ENCODE measurements around the gene BACE1. TPM values are rescaled to one million over a fixed set of nuclear protein-coding genes. Genes with fewer than 3 reads are reported as not detected.

BACE1 gene
- polyA plus RNA-seq (2013, experiment 1 of 2): 7.2 TPM
- polyA plus RNA-seq (2013, experiment 2 of 2): 13.1 TPM

DNA sequence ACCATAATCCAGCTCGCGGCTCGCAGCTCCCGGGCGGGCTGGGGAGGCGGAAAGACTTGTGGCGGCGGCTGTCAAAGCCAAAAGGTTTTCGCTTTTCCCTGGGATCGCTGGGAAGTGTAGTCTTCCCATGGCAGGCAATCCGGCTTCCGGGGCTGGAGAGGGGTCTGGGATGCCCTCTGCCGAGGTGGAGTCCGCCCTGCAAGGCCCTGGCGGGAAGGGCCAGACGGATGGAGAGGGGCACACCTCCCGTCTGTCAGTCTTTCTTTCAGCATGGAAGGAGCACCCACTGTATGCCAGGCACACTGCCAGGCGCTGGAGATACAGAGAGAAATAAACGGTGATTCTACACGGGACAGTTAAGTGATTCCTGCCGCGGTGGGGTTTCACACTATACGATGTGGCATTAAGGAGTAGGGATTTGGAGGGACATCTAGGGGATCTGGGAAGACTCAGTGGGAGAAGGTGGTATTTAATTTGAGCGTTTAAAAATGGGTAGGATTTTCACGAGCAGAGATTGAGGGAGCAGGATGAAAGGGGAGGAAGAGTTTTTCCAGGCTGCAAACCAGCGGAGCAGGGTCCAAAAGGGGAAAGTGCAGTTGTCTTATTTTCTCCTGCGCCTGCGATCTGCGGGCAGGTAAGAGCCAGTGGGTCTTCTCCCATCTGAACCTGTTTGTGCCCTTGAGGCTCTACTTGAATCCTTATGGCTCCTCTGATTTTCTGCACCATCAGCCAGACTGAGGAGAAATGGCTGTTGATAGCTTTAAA, at the start of gene BACE1:
Gene BACE1, minus strand, starts transcription at position 60 of the 765 bp plus-strand sequence. CDS start 461 bp downstream, outside the sequence.
- Histone ChIP-seq H3K27ac (ENCODE audit: low read depth, low read length) (no peak within 1 kb of the TSS), H3K4me3 (ENCODE audit: low read length) (peak within 1 kb of the TSS; percentile 61), H3K9me3 (ENCODE audit: insufficient read depth, low read depth, low read length) (no peaks in the 10 kb centered on the region), H3K36me3 (ENCODE audit: insufficient read depth, low read length) (no peaks in the 10 kb centered on the region), H3K9ac (ENCODE audit: low read depth, low read length) (peak within 1 kb of the TSS; percentile 10; the same call in 1 of the 2 replicates), H3K27me3 (ENCODE audit: insufficient read depth, low read length) (peaks cover 5% of the 10 kb centered on the region), H3K4me1 (ENCODE audit: insufficient read depth, low read length) (peaks cover 3% of the 10 kb centered on the region; the same call in 1 of the 2 replicates)
- WGBS: 14% methylated on average over 29 of the region's 29 CpGs

DNA sequence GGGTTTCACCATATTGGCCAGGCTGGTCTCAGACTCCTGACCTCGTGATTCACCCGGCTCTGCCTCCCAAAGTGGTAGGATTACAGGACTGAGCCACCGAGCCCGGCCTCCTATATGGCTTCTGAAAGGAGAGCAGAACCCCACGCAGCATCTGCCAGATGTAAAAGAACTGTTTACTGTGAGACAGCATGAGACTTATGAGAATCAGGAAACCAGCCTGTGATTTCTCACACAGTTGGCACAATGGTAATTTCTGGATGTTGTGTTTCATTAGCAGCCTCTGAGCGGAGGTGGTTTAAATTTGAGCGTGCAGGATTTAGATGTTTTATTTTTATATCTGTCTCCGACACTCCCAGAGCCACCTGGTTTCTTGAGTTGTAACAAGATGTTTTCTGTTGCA, 45.4 kb upstream of the BACE1 start:
- Histone ChIP-seq H3K9ac (ENCODE audit: low read depth, low read length) (no peak overlapping the region), H3K9me3 (ENCODE audit: insufficient read depth, low read depth, low read length) (no peaks in the 10 kb centered on the region), H3K4me3 (ENCODE audit: low read length) (no peak overlapping the region), H3K36me3 (ENCODE audit: insufficient read depth, low read length) (peaks cover 40% of the 10 kb centered on the region), H3K27ac (ENCODE audit: low read depth, low read length) (no peak overlapping the region), H3K27me3 (ENCODE audit: insufficient read depth, low read length) (no peaks in the 10 kb centered on the region), H3K4me1 (ENCODE audit: insufficient read depth, low read length) (no peaks in the 10 kb centered on the region)
- 96% methylated on average over 8 of the region's 8 CpGs for WGBS

DNA sequence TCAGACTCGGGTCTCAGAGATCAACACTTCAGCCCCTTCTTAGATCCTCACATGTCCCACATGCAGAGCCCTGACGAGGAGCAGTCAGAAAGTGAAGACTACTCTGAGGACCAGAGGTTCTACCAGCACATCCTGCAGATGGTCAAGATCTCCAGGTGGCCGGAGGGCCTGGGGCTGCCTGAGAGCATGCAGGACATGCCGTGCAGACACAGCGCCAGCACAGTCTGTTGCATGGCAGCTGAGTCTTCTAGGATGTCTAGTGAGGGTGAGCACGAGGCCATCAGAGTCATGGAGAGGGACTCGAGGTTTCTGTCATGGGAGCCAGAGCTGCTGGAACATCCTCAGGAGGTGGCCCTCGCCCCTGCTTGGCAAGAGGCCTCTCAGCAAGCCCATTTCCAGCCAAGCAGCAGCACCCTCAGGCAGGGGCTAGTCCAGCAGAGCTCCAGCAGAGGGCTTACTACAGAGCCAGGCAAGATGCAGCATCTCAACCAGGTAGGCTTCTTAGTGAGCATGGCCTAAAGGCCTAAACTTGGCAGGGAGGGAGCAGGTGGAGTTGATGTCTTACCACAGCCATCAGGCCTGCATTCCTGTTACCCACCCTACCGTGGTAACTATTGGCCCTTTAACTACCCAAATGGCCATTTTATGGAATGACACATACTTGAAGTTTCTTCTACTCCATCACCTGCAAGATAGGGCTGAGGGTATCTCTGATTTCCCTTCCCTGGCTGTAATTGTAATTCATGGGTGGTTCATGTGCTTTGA, 40.3 kb upstream of the BACE1 start:
- Histone ChIP-seq H3K4me3 (ENCODE audit: low read length) (no peak overlapping the region), H3K27ac (ENCODE audit: low read depth, low read length) (no peak overlapping the region), H3K36me3 (ENCODE audit: insufficient read depth, low read length) (peaks cover 37% of the 10 kb centered on the region), H3K9me3 (ENCODE audit: insufficient read depth, low read depth, low read length) (no peaks in the 10 kb centered on the region), H3K4me1 (ENCODE audit: insufficient read depth, low read length) (no peaks in the 10 kb centered on the region), H3K9ac (ENCODE audit: low read depth, low read length) (no peak overlapping the region), H3K27me3 (ENCODE audit: insufficient read depth, low read length) (no peaks in the 10 kb centered on the region)
- 93% methylated on average over 9 of the region's 9 CpGs for WGBS

DNA sequence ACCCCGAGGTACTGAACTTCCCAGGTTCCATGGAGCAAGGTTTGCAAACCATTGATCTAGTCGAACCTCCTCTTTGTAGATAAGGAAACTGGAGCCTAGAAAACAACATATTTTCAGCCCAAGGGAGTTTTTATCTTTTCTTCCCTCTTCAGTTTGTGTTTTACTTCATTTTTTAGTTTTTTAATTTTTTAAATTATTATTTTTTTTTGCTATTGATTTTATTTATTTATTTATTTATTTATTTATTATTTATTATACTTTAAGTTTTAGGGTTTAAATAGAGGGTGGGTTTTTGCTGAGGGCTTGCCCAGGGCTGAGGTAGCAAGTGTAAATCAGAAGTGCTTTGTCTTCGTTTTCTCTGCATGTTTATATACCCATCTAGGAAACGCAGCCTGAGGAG, 38.5 kb upstream of the BACE1 start:
- Histone ChIP-seq H3K9ac (ENCODE audit: low read depth, low read length) (no peak overlapping the region), H3K4me3 (ENCODE audit: low read length) (no peak overlapping the region), H3K27ac (ENCODE audit: low read depth, low read length) (no peak overlapping the region), H3K27me3 (ENCODE audit: insufficient read depth, low read length) (no peaks in the 10 kb centered on the region), H3K9me3 (ENCODE audit: insufficient read depth, low read depth, low read length) (no peaks in the 10 kb centered on the region), H3K36me3 (ENCODE audit: insufficient read depth, low read length) (peaks cover 37% of the 10 kb centered on the region), H3K4me1 (ENCODE audit: insufficient read depth, low read length) (no peaks in the 10 kb centered on the region)
- WGBS: 90% methylated on average over 4 of the region's 4 CpGs

DNA sequence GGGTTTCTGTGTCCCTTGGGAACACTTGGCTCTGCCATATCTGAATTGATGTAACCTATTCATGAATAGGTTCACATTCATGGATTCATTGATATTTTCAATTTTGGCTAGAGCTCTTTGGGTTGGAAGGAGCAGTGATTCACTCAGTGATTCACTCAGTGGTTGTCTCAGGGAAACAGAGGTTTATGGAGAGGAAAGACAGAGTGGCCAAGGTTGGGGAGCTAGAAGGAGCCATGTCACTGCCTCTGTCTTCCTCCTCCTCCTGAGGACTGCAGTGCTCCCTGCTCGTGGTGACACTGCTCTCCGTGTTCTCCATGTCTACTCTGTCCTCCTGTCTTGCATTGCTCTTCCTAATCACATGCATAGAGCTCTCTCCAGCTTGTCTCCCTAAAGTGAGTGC, 29.0 kb upstream of the BACE1 start:
- Histone ChIP-seq H3K9me3 (ENCODE audit: insufficient read depth, low read depth, low read length) (no peaks in the 10 kb centered on the region), H3K27ac (ENCODE audit: low read depth, low read length) (no peak overlapping the region), H3K27me3 (ENCODE audit: insufficient read depth, low read length) (no peaks in the 10 kb centered on the region), H3K9ac (ENCODE audit: low read depth, low read length) (no peak overlapping the region), H3K4me3 (ENCODE audit: low read length) (no peak overlapping the region), H3K4me1 (ENCODE audit: insufficient read depth, low read length) (no peaks in the 10 kb centered on the region), H3K36me3 (ENCODE audit: insufficient read depth, low read length) (peaks cover 28% of the 10 kb centered on the region)
- WGBS: 93% methylated on average over 2 of the region's 2 CpGs

DNA sequence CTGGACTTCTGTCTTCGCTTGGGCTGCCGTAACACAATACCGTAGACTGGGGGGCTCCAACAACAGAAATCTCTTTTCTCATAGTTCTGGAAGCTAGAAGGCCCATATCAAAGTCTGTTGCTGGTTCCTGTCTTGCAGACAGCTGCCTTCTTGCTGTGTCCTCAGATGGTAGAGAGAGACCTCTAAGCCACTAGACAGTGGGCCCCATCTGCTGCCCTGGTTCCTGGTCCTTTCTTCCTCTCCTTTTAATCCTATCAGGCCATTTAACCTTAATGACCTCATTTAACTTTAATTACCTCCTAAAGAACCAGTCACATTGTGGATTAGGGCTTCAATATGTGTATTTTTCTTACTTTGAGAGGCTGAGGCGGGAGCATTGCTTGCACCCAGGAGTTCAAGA, 21.0 kb upstream of the BACE1 start:
- no peaks in the 10 kb centered on the region for H3K9me3 ChIP-seq (ENCODE audit: insufficient read depth, low read depth, low read length)
- peaks cover 10% of the 10 kb centered on the region; the same call in 1 of the 2 replicates for H3K36me3 ChIP-seq (ENCODE audit: insufficient read depth, low read length)
- no peaks in the 10 kb centered on the region for H3K4me1 ChIP-seq (ENCODE audit: insufficient read depth, low read length)
- H3K27ac ChIP-seq (ENCODE audit: low read depth, low read length): no peak overlapping the region
- over 99% methylated on average over 3 of the region's 4 CpGs for WGBS
- no peak overlapping the region for H3K4me3 ChIP-seq (ENCODE audit: low read length)
- H3K27me3 ChIP-seq (ENCODE audit: insufficient read depth, low read length): no peaks in the 10 kb centered on the region
- H3K9ac ChIP-seq (ENCODE audit: low read depth, low read length): no peak overlapping the region

DNA sequence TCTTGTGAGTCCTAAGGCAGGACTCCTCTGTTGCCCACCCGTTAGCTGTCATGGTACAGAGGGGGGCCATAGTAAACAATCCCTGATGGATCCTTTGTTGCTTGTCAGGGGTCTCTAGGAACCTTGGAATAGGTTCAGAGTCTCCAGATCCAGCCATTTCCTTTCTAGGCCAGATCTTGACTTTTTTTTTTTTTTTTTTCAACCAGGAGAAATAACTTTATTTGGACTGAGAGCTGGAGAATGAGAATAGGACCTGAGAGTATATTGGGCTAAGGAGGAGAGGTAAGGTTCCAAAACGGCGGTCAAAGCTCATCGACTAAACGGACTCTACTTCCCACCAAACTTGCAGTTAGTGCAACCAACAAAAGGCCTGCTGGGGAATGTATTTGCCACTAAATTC, 19.3 kb upstream of the BACE1 start:
- H3K27ac ChIP-seq (ENCODE audit: low read depth, low read length): no peak overlapping the region
- 97% methylated on average over 5 of the region's 5 CpGs for WGBS
- H3K9me3 ChIP-seq (ENCODE audit: insufficient read depth, low read depth, low read length): no peaks in the 10 kb centered on the region
- no peak overlapping the region for H3K4me3 ChIP-seq (ENCODE audit: low read length)
- no peaks in the 10 kb centered on the region for H3K4me1 ChIP-seq (ENCODE audit: insufficient read depth, low read length)
- H3K36me3 ChIP-seq (ENCODE audit: insufficient read depth, low read length): peaks cover 8% of the 10 kb centered on the region; the same call in 1 of the 2 replicates
- no peak overlapping the region for H3K9ac ChIP-seq (ENCODE audit: low read depth, low read length)
- H3K27me3 ChIP-seq (ENCODE audit: insufficient read depth, low read length): no peaks in the 10 kb centered on the region

DNA sequence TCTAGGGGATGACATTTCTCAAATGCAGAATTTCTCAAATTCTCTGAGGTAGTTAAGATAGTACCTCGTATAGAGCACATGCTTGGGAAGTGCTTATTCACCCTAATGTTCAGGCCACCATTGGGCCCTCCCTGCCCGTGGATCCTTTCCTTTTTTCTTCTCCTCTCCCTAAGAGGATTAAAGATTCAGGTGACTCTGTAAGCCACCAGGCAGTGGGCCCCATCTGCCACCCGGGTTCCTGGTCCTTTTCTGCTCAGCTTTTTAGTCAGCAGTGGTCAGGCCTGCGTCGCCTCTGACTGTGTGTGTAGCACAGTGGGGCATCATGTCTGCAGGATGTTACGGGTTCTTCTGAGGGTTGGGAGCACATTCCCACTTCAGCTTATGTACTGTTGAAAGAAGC, 18.8 kb upstream of the BACE1 start:
- H3K4me3 ChIP-seq (ENCODE audit: low read length): no peak overlapping the region
- no peak overlapping the region for H3K9ac ChIP-seq (ENCODE audit: low read depth, low read length)
- no peak overlapping the region for H3K27ac ChIP-seq (ENCODE audit: low read depth, low read length)
- 0 out of 2 replicates have a peak, but pooled peaks cover 4% of the 10 kb centered on the region for H3K36me3 ChIP-seq (ENCODE audit: insufficient read depth, low read length)
- H3K4me1 ChIP-seq (ENCODE audit: insufficient read depth, low read length): no peaks in the 10 kb centered on the region
- no peaks in the 10 kb centered on the region for H3K27me3 ChIP-seq (ENCODE audit: insufficient read depth, low read length)
- no peaks in the 10 kb centered on the region for H3K9me3 ChIP-seq (ENCODE audit: insufficient read depth, low read depth, low read length)
- 92% methylated on average over 6 of the region's 6 CpGs for WGBS

DNA sequence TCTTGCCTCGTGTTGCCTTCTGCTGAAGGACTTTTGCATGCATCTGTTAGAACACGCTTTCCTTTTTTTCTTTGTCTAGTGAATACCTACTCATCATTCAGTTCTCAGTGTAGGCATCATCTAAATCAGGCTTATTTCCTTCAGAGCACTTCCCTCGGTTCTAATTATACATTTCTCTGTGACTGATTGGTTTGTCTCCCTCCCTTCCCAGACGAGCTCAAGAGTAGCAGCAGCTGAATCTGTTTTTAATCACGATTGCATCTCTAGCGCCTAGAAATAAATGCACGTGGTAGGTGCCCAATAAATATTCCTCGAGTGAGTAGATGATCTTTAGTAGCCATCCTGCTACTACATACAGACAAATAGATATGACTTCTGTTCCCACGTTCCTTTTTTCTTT, 17.9 kb upstream of the BACE1 start:
- H3K9ac ChIP-seq (ENCODE audit: low read depth, low read length): no peak overlapping the region
- H3K27ac ChIP-seq (ENCODE audit: low read depth, low read length): no peak overlapping the region

DNA sequence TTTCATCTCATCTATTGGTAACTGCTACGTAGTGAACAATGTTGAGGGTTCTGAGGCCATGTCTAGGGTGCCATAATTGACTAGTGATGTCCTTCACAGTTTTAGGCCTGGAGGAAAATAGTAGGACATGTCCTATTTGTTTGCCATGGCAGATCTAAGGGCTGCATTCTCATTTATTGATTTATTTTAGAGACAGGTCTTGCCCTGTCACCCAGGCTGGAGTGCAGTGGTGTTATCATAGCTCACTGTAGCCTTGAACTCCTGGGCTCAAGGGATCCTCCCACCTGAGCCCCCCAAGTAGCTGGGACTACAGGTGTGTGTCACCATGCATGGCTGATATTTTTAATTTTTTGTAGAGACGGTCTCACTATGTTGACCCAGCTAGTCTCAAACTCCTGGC, 16.8 kb upstream of the BACE1 start:
- no peaks in the 10 kb centered on the region for H3K9me3 ChIP-seq (ENCODE audit: insufficient read depth, low read depth, low read length)
- H3K4me3 ChIP-seq (ENCODE audit: low read length): no peak overlapping the region
- H3K27me3 ChIP-seq (ENCODE audit: insufficient read depth, low read length): peaks cover 5% of the 10 kb centered on the region; the same call in 1 of the 2 replicates
- no peak overlapping the region for H3K27ac ChIP-seq (ENCODE audit: low read depth, low read length)
- no peaks in the 10 kb centered on the region for H3K36me3 ChIP-seq (ENCODE audit: insufficient read depth, low read length)
- H3K9ac ChIP-seq (ENCODE audit: low read depth, low read length): no peak overlapping the region; the same call in 1 of the 2 replicates
- 75% methylated on average over 2 of the region's 2 CpGs for WGBS
- peaks cover 6% of the 10 kb centered on the region; the same call in 1 of the 2 replicates for H3K4me1 ChIP-seq (ENCODE audit: insufficient read depth, low read length)

More for the DNA sequence above, 17.9 kb upstream of the BACE1 start:
- Histone ChIP-seq H3K4me3 (ENCODE audit: low read length) (no peak overlapping the region), H3K36me3 (ENCODE audit: insufficient read depth, low read length) (0 out of 2 replicates have a peak, but pooled peaks cover 4% of the 10 kb centered on the region), H3K27me3 (ENCODE audit: insufficient read depth, low read length) (peaks cover under 1% of the 10 kb centered on the region; the same call in 1 of the 2 replicates), H3K9me3 (ENCODE audit: insufficient read depth, low read depth, low read length) (no peaks in the 10 kb centered on the region), H3K4me1 (ENCODE audit: insufficient read depth, low read length) (peaks cover under 1% of the 10 kb centered on the region; the same call in 1 of the 2 replicates)
- 92% methylated on average over 9 of the region's 9 CpGs for WGBS
